IPS-18c (cell line): ENCODE data around the gene GC.
"Not testable (repeated sequence)": the region's sequence is repeated elsewhere in the genome, so short reads cannot be mapped to it uniquely, and the experiment has no call there.

Source experiments
- H3K4me3 ChIP-seq: 2 replicates; pipeline ENCODE4 v1.7.0; 2013; ENCODE audit warnings: low read depth, mild to moderate bottlenecking, low read length, moderate library complexity; ENCODE audit not compliant: insufficient read depth
- H3K9me3 ChIP-seq: one replicate; pipeline ENCODE4 v1.6.1; 2013; ENCODE audit warnings: mild to moderate bottlenecking, low read length, moderate library complexity; ENCODE audit not compliant: control insufficient read depth, insufficient read depth

Gene GC

DNA sequence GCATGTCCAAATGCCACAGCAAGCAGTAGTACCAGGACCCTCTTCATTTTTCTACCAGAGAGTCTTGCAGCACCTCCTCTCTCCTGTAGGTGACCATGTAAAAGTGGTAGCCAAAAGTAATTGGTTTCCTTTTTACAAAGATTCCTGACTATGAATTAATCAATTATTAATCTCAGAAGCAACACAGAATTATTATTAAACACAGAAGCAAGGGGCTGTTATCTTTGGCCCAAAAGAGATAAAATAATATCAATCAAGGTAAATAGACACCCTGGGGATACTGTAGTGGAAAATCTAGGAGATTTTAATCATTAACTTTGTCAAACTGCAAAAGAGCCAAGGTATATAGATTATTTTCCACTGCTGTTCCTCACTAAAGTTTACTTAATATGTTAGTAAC lies at the start of gene GC:
Gene GC, minus strand, starts transcription at position 108 of the 400 bp plus-strand sequence. Its CDS starts 61 bp downstream, at position 47.
- H3K9me3 ChIP-seq: no peaks in the 10 kb centered on the region
- H3K4me3 ChIP-seq: no peak within 1 kb of the TSS

- H3K4me3 ChIP-seq: no peak overlapping the region
- H3K9me3 ChIP-seq: no peaks in the 10 kb centered on the region
These were observed 49.5 kb upstream of the GC start for GRCh38 chr4:71833232-71833900.

DNA sequence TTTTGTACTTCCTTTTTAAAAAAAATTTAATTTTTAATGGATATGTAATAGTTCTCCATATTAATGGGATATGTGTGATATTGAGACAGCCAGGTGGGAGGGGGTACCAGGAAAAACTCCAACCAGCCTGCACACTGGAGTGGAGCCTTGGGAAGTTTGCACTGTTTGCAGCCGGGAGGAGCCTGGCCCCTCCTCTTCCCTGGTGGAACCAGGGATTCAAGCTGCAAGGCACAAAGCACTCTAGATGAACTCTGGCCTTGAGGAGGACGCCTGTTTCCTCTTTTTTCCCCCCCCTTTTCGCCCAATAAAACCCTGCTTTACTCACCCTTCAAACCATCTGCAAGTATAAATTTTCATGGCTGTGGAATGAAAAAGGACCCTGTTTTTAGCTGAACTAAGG lies 48.2 kb upstream of the GC start:
- no peaks in the 10 kb centered on the region for H3K9me3 ChIP-seq
- H3K4me3 ChIP-seq: no peak overlapping the region

GRCh38 chr4:71830497-71831190 lies 46.8 kb upstream of the GC start:
- Histone ChIP-seq H3K9me3 (no peaks in the 10 kb centered on the region), H3K4me3 (no peak overlapping the region)

DNA sequence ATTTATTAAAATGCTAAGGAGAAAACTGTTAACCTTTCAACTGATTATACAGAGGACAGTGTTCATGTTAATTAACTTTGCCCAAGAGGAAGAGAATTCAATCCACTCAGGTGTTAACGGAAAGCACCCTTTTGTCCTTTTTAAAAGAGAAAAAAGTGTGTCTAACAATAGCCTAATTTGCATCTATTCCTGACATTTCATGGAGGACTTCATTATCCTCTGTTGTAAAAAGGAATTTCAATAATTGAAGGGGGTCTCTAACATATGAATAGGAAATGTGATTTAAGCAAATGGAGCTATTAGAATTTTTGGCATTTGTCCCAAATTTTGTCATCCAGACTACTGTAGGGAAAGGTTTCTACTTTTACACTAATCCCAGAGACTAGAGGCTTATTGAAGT lies 44.6 kb upstream of the GC start:
- no peaks in the 10 kb centered on the region for H3K9me3 ChIP-seq
- no peak overlapping the region for H3K4me3 ChIP-seq

- Histone ChIP-seq H3K4me3 (no peak overlapping the region), H3K9me3 (no peaks in the 10 kb centered on the region)
These were observed 43.9 kb upstream of the GC start for GRCh38 chr4:71827826-71828225.

DNA sequence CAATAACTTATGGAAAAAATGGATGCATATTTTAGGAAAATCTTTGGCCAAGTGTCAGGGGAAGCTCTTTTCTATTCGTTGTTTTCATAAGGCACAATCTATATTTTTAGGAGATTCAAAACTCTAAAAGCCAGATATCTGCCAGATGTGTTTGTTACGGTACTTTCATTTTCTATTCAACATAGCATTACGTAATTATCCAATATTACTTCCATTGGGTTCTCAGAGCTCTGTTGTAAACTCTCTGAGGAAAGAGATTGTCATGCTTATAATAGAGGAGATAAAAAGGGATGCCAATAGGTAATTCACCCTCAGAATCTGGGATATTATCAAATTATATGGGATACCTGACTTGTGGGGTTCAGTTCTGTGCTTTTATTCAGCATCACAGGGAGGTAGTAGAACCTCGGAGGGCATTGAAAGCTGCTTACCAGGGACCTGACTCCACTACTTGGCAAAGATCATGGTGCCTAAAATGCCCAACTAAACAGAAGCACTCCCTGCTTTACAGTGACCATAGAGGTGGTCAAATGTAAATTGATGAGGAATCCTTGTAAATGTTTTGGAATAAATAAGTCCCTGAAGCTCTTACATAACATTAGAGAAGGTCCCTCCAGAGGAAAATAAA lies 32.9 kb upstream of the GC start:
- Histone ChIP-seq H3K4me3 (no peak overlapping the region), H3K9me3 (no peaks in the 10 kb centered on the region)

DNA sequence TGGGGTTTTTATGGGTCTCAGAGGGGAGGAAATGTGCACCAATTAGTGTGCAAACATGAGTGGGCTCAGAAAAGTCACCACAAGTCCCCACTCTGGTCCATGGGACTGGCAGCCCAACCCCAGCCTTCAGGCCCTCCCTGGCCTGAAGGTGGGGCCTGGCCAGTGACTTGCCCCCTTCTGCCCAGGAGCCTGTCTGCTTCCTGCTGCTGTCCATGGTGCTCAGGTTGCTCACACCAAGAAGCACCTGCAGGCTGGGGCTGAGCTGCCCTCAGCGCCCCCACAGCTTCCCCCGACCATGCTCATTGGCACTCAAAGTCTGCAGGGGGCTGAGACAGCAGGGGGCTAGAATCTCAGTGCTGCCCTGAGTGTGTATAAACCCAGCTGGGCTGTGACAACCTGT lies 30.6 kb upstream of the GC start:
- no peak overlapping the region for H3K4me3 ChIP-seq
- H3K9me3 ChIP-seq: no peaks in the 10 kb centered on the region

DNA sequence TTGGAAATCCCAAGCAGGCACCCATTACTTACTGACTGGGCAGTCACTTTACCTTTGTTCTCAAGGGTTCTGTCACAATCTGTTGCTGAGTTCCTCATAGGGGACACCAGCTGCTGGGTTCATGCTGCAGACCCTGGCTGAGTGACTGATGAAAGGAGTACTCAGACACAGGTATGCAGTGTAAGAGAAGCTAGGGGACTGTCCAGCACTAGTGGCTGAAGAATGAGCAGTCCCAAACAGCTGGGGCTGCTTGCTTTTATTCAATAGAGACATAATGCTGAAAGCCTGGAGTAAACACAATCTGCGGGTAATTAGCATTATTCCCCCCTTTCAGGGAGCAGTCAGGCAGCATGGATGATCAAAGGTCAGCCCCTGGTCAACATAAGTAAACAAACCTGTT lies 25.9 kb upstream of the GC start:
- not testable (repeated sequence) for H3K9me3 ChIP-seq, H3K4me3 ChIP-seq

DNA sequence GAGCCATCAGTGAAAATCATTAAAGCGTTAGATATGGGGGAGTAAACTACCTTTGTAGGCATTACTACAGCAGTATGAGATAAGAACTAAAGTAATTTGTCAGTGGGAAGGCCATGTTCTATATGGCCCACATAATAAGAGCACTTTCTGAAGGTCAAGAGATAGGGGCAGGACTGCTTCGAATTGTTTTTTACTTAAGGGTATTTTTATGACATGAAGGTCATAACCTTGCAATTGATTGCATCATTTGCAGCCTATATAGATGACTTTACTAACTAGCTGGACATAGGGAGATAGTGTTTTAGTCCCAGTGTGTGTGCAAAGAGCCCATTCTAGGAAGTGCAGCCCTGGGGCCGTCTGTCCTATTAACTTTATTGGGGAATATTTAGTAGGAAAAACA lies 23.6 kb upstream of the GC start:
- Histone ChIP-seq H3K4me3 (no peak overlapping the region), H3K9me3 (peaks cover 2% of the 10 kb centered on the region)

DNA sequence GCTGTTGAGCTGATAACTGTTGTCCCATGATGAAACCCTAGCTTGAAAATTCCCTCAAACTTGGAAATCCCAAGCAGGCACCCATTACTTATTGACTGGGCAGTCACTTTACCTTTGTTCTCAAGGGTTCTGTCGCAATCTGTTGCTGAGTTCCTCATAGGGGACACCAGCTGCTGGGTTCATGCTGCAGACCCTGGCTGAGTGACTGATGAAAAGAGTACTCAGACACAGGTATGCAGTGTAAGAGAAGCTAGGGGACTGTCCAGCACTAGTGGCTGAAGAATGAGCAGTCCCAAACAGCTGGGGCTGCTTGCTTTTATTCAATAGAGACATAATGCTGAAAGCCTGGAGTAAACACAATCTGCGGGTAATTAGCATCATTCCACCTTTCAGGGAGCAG lies 21.4 kb upstream of the GC start:
- H3K9me3 ChIP-seq: not testable (repeated sequence)

GRCh38 chr4:71804017-71804697 lies 20.3 kb upstream of the GC start:
- H3K4me3 ChIP-seq, H3K9me3 ChIP-seq: not testable (repeated sequence)

More for the DNA sequence above, 21.4 kb upstream of the GC start:
- H3K4me3 ChIP-seq: not testable (repeated sequence)

DNA sequence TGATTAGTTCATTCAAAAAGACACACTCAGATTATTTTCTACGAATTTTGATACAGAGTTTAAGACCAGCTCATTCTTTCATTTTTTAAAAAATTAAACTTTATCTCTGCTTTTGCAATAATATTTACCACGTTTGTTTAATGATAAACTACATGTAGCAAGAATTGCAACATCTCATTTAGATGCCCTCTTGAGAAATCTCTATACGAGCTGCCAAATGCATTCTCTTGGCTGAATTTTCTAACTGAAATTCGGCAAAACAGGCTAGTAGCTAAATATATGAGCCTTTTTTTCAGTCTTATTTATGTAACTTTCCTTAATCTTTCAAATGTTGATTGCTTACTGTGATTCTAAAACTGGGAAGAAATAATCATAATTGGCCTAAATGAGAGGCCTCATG lies 2.1 kb upstream of the GC start:
- no peak overlapping the region for H3K4me3 ChIP-seq
- no peaks in the 10 kb centered on the region for H3K9me3 ChIP-seq

DNA sequence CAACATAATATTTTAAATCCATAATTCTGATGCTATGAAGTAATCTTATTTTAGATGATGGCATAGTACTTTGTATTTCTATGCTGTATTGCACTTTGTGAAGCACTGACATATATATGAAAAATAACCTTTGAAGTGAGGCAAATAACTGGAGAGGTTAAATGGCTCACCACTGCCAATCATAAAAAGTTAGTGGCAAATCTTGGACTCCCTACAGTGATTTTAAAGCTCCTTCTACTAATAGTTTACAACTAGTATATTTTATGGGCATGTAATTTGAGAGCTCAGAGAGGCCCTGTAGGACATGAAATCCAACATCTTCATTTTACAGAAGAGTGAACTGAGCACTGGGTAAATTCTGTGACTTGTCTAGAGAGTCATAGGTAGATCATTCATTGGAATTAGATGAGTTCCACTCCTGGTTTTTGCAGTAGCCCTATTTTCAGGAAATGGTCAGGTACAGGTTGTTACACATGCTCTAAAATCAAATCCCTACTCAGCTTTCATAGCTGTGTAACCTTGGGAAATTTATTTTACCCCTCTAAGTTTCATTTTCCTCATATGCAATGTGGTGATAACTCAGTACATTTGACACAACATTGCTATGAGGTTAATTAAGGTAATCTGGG lies 804 bp upstream of the GC start:
- H3K9me3 ChIP-seq: no peaks in the 10 kb centered on the region
- no peak overlapping the region for H3K4me3 ChIP-seq

- no peaks in the 10 kb centered on the region for H3K9me3 ChIP-seq
These were observed 6.0 kb downstream of the GC start for GRCh38 chr4:71777891-71778290.

DNA sequence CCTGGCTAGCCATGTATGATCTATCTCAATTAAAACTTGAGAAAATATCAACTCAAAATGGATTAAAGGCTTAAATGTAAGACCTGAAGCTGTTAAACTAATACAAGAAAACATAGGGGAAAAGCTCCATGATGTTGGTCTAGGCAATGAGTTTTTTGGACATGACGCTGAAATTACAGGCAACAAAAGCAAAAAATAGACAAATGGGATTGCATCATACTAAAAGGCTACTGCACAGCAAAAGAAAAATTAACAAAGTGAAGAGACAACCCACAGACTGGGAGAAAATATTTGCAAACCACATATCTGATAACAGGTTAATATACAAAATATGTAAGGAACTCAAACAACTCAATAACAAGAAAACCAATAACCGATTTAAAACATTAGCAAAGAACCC lies 8.4 kb downstream of the GC start:
- H3K9me3 ChIP-seq: no peaks in the 10 kb centered on the region
- no peak overlapping the region for H3K4me3 ChIP-seq

More at GRCh38 chr4:71777891-71778290, 6.0 kb downstream of the GC start:
- H3K4me3 ChIP-seq: no peak overlapping the region

DNA sequence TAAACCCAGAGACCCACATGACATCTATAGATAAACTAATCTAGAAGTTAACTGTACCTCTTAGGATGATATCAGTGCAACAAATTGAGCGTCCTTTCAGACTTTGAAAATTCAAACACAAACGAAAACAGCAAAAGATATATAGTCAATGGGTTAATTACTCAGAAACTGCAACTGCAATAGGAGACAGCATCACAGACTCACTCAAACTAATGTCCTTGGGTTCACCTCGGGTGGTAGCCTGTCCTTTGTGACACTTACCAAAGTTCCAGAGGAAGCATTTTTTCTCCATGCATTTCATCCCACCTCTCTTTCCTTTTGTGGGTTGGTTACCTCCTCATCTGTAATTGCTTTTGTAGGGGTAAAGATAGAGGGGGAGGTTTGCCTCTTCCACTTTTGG lies 9.7 kb downstream of the GC start:
- H3K9me3 ChIP-seq: no peaks in the 10 kb centered on the region

More for the DNA sequence above, 9.7 kb downstream of the GC start:
- H3K4me3 ChIP-seq: no peak overlapping the region
